ENCODE data around the gene OTULIN. TPM values are rescaled to one million over a fixed set of nuclear protein-coding genes. Genes with fewer than 3 reads are reported as not detected.
A peak's percentile ranks its signal among the peaks of the same experiment; 100 is the strongest.

Gene OTULIN
- total RNA-seq, 2 experiments from 2014 or later = 28.7 to 45.6 TPM

GRCh38 chr5:14617441-14617840, 47.1 kb upstream of the OTULIN start:
- H3K9me3 ChIP-seq (ENCODE audit: low read length) = no peaks in the 10 kb centered on the region; the same call in 1 of the 2 replicates
- H3K4me3 ChIP-seq (ENCODE audit: low read depth, low read length, poor library complexity, severe bottlenecking) = no peak overlapping the region
- no peaks in the 10 kb centered on the region for H3K4me1 ChIP-seq (ENCODE audit: insufficient read depth, low read length, poor library complexity, severe bottlenecking)
- no peak overlapping the region for H2AFZ ChIP-seq (ENCODE audit: low read length)
- no peak for TF ChIP-seq CTCF (conservative IDR thresholded peaks at IDR 0.05; ENCODE audit: low read length)
- TF ChIP-seq EZH2phosphoT487 (IDR thresholded peaks at IDR 0.05; ENCODE audit: borderline replicate concordance, low read depth, low read length) = no peak
- no peaks in the 10 kb centered on the region for H3K36me3 ChIP-seq (ENCODE audit: insufficient read depth, low read length)
- intact Hi-C loops (cut with micrococcal nuclease; ENCODE audit: unreplicated experiment) = no loop called here
- no peak for DNase-seq (ENCODE audit: low spot score)
- BruUV-seq (replicated peaks) = no TSS peak
- no peak overlapping the region for H3K4me2 ChIP-seq (ENCODE audit: low read length)
- ChIA-PET POLR2A (interaction anchor here (0.9 to 1.4 kb wide), 2 partner anchors 9 to 25 kb away, joined by 4 read pairs; no protein-coding TSS in a partner anchor), CTCF (ENCODE audit: unreplicated experiment) (no interaction called here)
- no peaks in the 10 kb centered on the region for H4K20me1 ChIP-seq (ENCODE audit: insufficient read depth, low read length)
- H3K27ac ChIP-seq (ENCODE audit: low read depth, low read length, poor library complexity, severe bottlenecking) = no peak overlapping the region
- no peaks in the 10 kb centered on the region for H3K79me2 ChIP-seq (ENCODE audit: insufficient read depth, low read depth, low read length)
- H3K9me2 ChIP-seq (ENCODE audit: insufficient read depth, low read length) = no peaks in the 10 kb centered on the region

- Histone ChIP-seq H3K4me2 (ENCODE audit: low read length) (no peak overlapping the region), H3K27ac (ENCODE audit: low read depth, low read length, poor library complexity, severe bottlenecking) (no peak overlapping the region), H2AFZ (ENCODE audit: low read length) (no peak overlapping the region), H3K79me2 (ENCODE audit: insufficient read depth, low read depth, low read length) (no peaks in the 10 kb centered on the region), H3K4me3 (ENCODE audit: low read depth, low read length, poor library complexity, severe bottlenecking) (no peak overlapping the region), H3K9me3 (ENCODE audit: low read length) (no peaks in the 10 kb centered on the region; the same call in 1 of the 2 replicates), H3K4me1 (ENCODE audit: insufficient read depth, low read length, poor library complexity, severe bottlenecking) (no peaks in the 10 kb centered on the region), H3K36me3 (ENCODE audit: insufficient read depth, low read length) (no peaks in the 10 kb centered on the region), H3K9me2 (ENCODE audit: insufficient read depth, low read length) (no peaks in the 10 kb centered on the region), H4K20me1 (ENCODE audit: insufficient read depth, low read length) (no peaks in the 10 kb centered on the region)
- TF ChIP-seq CTCF (conservative IDR thresholded peaks at IDR 0.05; ENCODE audit: low read length) (no peak), EZH2phosphoT487 (IDR thresholded peaks at IDR 0.05; ENCODE audit: borderline replicate concordance, low read depth, low read length) (no peak)
- intact Hi-C loops (cut with micrococcal nuclease; ENCODE audit: unreplicated experiment) = no loop called here
- no TSS peak for BruUV-seq (replicated peaks)
- DNase-seq (ENCODE audit: low spot score) = no peak
- ChIA-PET CTCF (ENCODE audit: unreplicated experiment) (no interaction called here), POLR2A (no interaction called here)
Observed at GRCh38 chr5:14627270-14627669, 37.2 kb upstream of the OTULIN start.

GRCh38 chr5:14628346-14628745, 36.2 kb upstream of the OTULIN start:
- intact Hi-C loops (cut with micrococcal nuclease; ENCODE audit: unreplicated experiment) = no loop called here
- H3K4me3 ChIP-seq (ENCODE audit: low read depth, low read length, poor library complexity, severe bottlenecking) = no peak overlapping the region
- no peak overlapping the region for H3K4me2 ChIP-seq (ENCODE audit: low read length)
- no peaks in the 10 kb centered on the region for H3K36me3 ChIP-seq (ENCODE audit: insufficient read depth, low read length)
- no peaks in the 10 kb centered on the region for H4K20me1 ChIP-seq (ENCODE audit: insufficient read depth, low read length)
- ChIA-PET CTCF (ENCODE audit: unreplicated experiment) (no interaction called here), POLR2A (interaction anchor here (1.2 to 1.4 kb wide), 2 partner anchors 9 to 69 kb away, joined by 3 to 5 read pairs; no protein-coding TSS in a partner anchor)
- DNase-seq (ENCODE audit: low spot score) = peak; percentile 56
- no peaks in the 10 kb centered on the region for H3K79me2 ChIP-seq (ENCODE audit: insufficient read depth, low read depth, low read length)
- no peaks in the 10 kb centered on the region for H3K9me2 ChIP-seq (ENCODE audit: insufficient read depth, low read length)
- no peaks in the 10 kb centered on the region for H3K9me3 ChIP-seq (ENCODE audit: low read length)
- no peaks in the 10 kb centered on the region for H3K4me1 ChIP-seq (ENCODE audit: insufficient read depth, low read length, poor library complexity, severe bottlenecking)
- H3K27ac ChIP-seq (ENCODE audit: low read depth, low read length, poor library complexity, severe bottlenecking) = no peak overlapping the region
- no peak for TF ChIP-seq EZH2phosphoT487 (IDR thresholded peaks at IDR 0.05; ENCODE audit: borderline replicate concordance, low read depth, low read length)
- TF ChIP-seq CTCF (conservative IDR thresholded peaks at IDR 0.05; ENCODE audit: low read length) = no peak
- H2AFZ ChIP-seq (ENCODE audit: low read length) = no peak overlapping the region
- BruUV-seq (replicated peaks) = no TSS peak
